Thyroid gland (tissue), 4 donors: ENCODE measurements around the gene KDSR. TPM values are rescaled to one million over a fixed set of nuclear protein-coding genes. Genes with fewer than 3 reads are reported as not detected.

Experiments
- DNase-seq, 2 donors: peaks; one replicate each; pipeline ENCODE4 v3.0.0-alpha.2; 2019
- H3K27ac ChIP-seq, 3 donors: fragments of 200-600 bp; sonication (generic); 1 replicate in 2 of 3; 2 replicates in 1 of 3; pipeline ENCODE4 v1.5.1; 2016 to 2019; ENCODE audit warnings: mild to moderate bottlenecking in 1 of 3, moderate library complexity in 1 of 3
- H3K27me3 ChIP-seq: fragments of 200-600 bp; sonication (generic); one replicate; pipeline ENCODE4 v1.5.1; 2019
- H3K36me3 ChIP-seq, 2 donors: fragments of 200-600 bp; sonication (generic); one replicate each; pipeline ENCODE4 v1.5.1; 2016 to 2019
- H3K4me1 ChIP-seq, 2 donors: fragments of 200-600 bp; sonication (generic); one replicate each; pipeline ENCODE4 v1.5.1; 2017 to 2019
- H3K4me3 ChIP-seq, 3 donors: fragments of 200-600 bp; sonication (generic); replicated peaks in 1 of 3; 1 replicate in 2 of 3; 2 replicates in 1 of 3; pipeline ENCODE4 v1.5.1; 2016; ENCODE audit warnings: mild to moderate bottlenecking in 1 of 3
- H3K9me3 ChIP-seq: fragments of 200-600 bp; sonication (generic); one replicate; pipeline ENCODE4 v1.5.1; 2017
- CTCF ChIP-seq, 6 experiments: fragments of 200-600 bp in 3 of 6; fragments of 450-650 bp in 3 of 6; sonication (generic) in 3 of 6; IDR thresholded peaks; one replicate each; pipeline ENCODE4 v1.5.1; 2016 to 2019; ENCODE audit warnings: antibody characterized with exemption in 6 of 6, mild to moderate bottlenecking in 2 of 6, inconsistent platforms in 1 of 6, moderate library complexity in 1 of 6
- POLR2A ChIP-seq, 2 donors: fragments of 450-650 bp; IDR thresholded peaks; one replicate each; pipeline ENCODE4 v1.6.1; 2017; ENCODE audit warnings: antibody characterized with exemption in 2 of 2, mild to moderate bottlenecking in 2 of 2, moderate library complexity in 1 of 2
- WGBS, 2 donors: methylation state at CpG; one replicate each; pipeline ENCODE4 v1.1.5; 2017; 5-methylcytosine and 5-hydroxymethylcytosine counted together
- intact Hi-C: fragments of 100-400 bp; cut with DNase I; formaldehyde crosslinking; loops from one replicate; pipeline ENCODE4 v1.15.1; 2023
- total RNA-seq, 4 donors: library from RNA; depleted of rRNA; stranded (reverse); fragments of >200 nt; gene quantifications; one replicate each; pipeline ENCODE4 v1.2.3, GENCODE V29; 2016

Gene KDSR
- total RNA-seq, 4 donors from 2014 or later = 30.7 to 85.7 (median 46.8) TPM

GRCh38 chr18:63378919-63379638 is 12.1 kb upstream of the KDSR start:
- 74 to 81% methylated on average over 4 of the region's 4 CpGs for WGBS, 2 donors
- H3K4me3 ChIP-seq = no peak overlapping the region

GRCh38 chr18:63377275-63377980 is 10.4 kb upstream of the KDSR start:
- TF ChIP-seq CTCF (IDR thresholded peaks at IDR 0.05) (no peak), POLR2A (IDR thresholded peaks at IDR 0.05) (no peak)
- Histone ChIP-seq H3K27ac (no peak overlapping the region), H3K4me3 (no peak overlapping the region), H3K36me3 (no peaks in the 10 kb centered on the region), H3K4me1 (no peaks in the 10 kb centered on the region), H3K9me3 (no peaks in the 10 kb centered on the region), H3K27me3 (no peaks in the 10 kb centered on the region)
- WGBS, 2 donors = 77 to 85% methylated on average over 2 of the region's 2 CpGs
- DNase-seq = no peak
- intact Hi-C loops = no loop called here

More at GRCh38 chr18:63378919-63379638, 12.1 kb upstream of the KDSR start:
- Histone ChIP-seq H3K9me3 (no peaks in the 10 kb centered on the region), H3K36me3 (peaks cover 0 to 3% of the 10 kb centered on the region in 2 donors), H3K4me1 (no peaks in the 10 kb centered on the region), H3K27ac (no peak overlapping the region), H3K27me3 (no peaks in the 10 kb centered on the region)
- DNase-seq = no peak
- no peak for TF ChIP-seq POLR2A (IDR thresholded peaks at IDR 0.05)
- intact Hi-C loops = no loop called here

GRCh38 chr18:63376538-63376937 is 9.5 kb upstream of the KDSR start:
- WGBS, 2 donors = 82 to 88% methylated on average over 2 of the region's 2 CpGs
- H3K27me3 ChIP-seq = no peaks in the 10 kb centered on the region
- H3K4me1 ChIP-seq = no peaks in the 10 kb centered on the region
- no peaks in the 10 kb centered on the region for H3K9me3 ChIP-seq
- H3K27ac ChIP-seq = no peak overlapping the region
- intact Hi-C loops = no loop called here
- H3K36me3 ChIP-seq = no peaks in the 10 kb centered on the region
- H3K4me3 ChIP-seq = no peak overlapping the region
- TF ChIP-seq CTCF (IDR thresholded peaks at IDR 0.05) (no peak), POLR2A (IDR thresholded peaks at IDR 0.05) (no peak)
- no peak for DNase-seq

GRCh38 chr18:63374540-63374939 is 7.5 kb upstream of the KDSR start:
- no peak for TF ChIP-seq POLR2A (IDR thresholded peaks at IDR 0.05)
- WGBS, 2 donors = 28 to 69% methylated on average over 1 of the region's 1 CpG
- DNase-seq = no peak
- no peak overlapping the region for H3K4me3 ChIP-seq
- intact Hi-C loops = no loop called here
- H3K9me3 ChIP-seq = no peaks in the 10 kb centered on the region
- H3K36me3 ChIP-seq = no peaks in the 10 kb centered on the region
- H3K27me3 ChIP-seq = no peaks in the 10 kb centered on the region
- no peak overlapping the region for H3K27ac ChIP-seq
- H3K4me1 ChIP-seq = no peaks in the 10 kb centered on the region

- Histone ChIP-seq H3K36me3 (no peaks in the 10 kb centered on the region), H3K4me3 (no peak overlapping the region), H3K27me3 (no peaks in the 10 kb centered on the region), H3K27ac (no peak overlapping the region), H3K4me1 (peaks cover 2 to 5% of the 10 kb centered on the region in 2 donors), H3K9me3 (no peaks in the 10 kb centered on the region)
- intact Hi-C loops = no loop called here
- TF ChIP-seq CTCF (IDR thresholded peaks at IDR 0.05) = no peak
- TF ChIP-seq POLR2A (IDR thresholded peaks at IDR 0.05) = no peak
- no peak for DNase-seq
- 79 to 94% methylated on average over 1 of the region's 1 CpG for WGBS, 2 donors
These were observed 6.2 kb upstream of the KDSR start for GRCh38 chr18:63373161-63373560.

GRCh38 chr18:63368611-63369010 is 1.6 kb upstream of the KDSR start:
- Histone ChIP-seq H3K9me3 (no peaks in the 10 kb centered on the region), H3K27ac (no peak overlapping the region), H3K4me1 (peaks cover 10 to 22% of the 10 kb centered on the region in 2 donors), H3K36me3 (no peaks in the 10 kb centered on the region), H3K4me3 (no peak overlapping the region), H3K27me3 (no peaks in the 10 kb centered on the region)
- no peak for TF ChIP-seq POLR2A (IDR thresholded peaks at IDR 0.05)
- TF ChIP-seq CTCF (IDR thresholded peaks at IDR 0.05) = no peak
- intact Hi-C loops = loop anchor here (5.0 kb wide), 1 partner anchor 54 kb away; the partner anchor contains the start of gene VPS4B
- 84 to 92% methylated on average over 4 of the region's 4 CpGs for WGBS, 2 donors
- DNase-seq = no peak
